H54 (cell line): ENCODE measurements around the gene ABCA1.
"Not testable (repeated sequence)": the region's sequence is repeated elsewhere in the genome, so short reads cannot be mapped to it uniquely, and the experiment has no call there.

Experiments used
- DNase-seq: peaks from one replicate; pipeline ENCODE4 v3.0.0; 2011; ENCODE audit warnings: low spot score, mixed read lengths; ENCODE audit not compliant: insufficient read length
- FAIRE-seq: peaks from 3 replicates; lab custom pipeline; 2011; peaks lifted over from hg19 to GRCh38; lab: Jason Lieb, UNC
- POLR2A ChIP-seq: IDR thresholded peaks from 2 replicates; pipeline ENCODE4 v1.6.1; 2011; ENCODE audit warnings: low read depth, mild to moderate bottlenecking, low read length

The ABCA1 gene

DNA sequence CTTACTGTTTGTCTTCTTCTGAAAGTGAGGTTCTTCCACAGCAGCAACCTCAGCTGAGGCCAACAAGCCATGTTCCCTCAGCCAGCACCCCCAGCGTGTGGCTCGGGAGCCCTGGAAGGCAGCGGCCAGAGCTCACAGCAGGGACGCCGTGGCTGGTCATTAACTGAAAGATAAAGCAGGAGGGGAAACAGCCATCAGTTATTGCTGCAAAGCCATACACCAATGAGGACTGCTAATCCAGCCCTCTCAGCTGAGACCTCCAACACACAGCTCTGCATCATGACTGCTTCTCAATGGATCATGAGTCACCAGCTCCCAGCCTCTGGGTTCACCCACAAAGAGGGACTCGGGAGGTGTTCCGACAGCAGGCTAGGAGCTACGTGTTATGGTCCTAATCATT lies 24.3 kb downstream of the ABCA1 start:
- no peak for TF ChIP-seq POLR2A
- peak; percentile 96 for FAIRE-seq
- DNase-seq = peak; percentile 75

DNA sequence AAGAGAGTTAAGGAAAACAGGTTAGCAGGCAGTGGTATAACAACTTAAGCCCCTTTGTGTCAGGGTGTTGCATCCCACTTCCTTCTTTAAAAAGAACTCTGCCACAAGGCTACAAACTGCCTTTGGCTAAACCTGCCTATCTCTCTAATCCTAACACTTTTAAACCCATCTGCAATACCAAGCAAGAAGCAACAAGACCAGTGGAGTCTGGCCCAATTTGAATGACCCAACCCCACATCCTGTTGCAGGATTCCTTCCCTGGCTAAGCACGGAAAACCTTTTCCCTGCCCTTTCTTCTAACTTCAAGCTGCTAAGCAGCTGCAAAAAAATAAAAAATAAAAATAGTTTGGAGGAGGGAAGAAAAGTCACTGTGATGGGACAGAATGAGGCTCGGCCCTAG lies 27.1 kb downstream of the ABCA1 start:
- FAIRE-seq (no peak), DNase-seq (no peak)
- TF ChIP-seq POLR2A = no peak

DNA sequence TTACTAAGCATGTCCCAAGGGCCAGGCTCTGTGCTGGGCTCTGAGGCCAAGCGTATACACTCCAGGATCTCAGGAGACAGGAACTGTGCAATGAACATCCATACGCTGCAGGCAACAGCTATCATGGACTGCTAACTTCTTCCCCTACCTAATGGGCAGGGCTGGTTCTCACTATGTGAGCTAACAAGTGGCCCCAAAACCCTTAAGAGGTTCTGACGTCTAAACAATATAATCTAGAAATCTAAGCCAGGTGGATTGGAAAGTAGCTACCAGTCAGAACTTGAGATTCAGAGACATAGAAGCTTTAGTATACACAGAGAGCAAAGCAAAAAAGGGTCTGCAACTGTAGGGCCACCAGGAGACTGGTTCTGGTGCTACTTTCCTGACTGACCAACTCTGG lies 27.6 kb downstream of the ABCA1 start:
- TF ChIP-seq POLR2A = no peak
- no peak for FAIRE-seq
- no peak for DNase-seq

DNA sequence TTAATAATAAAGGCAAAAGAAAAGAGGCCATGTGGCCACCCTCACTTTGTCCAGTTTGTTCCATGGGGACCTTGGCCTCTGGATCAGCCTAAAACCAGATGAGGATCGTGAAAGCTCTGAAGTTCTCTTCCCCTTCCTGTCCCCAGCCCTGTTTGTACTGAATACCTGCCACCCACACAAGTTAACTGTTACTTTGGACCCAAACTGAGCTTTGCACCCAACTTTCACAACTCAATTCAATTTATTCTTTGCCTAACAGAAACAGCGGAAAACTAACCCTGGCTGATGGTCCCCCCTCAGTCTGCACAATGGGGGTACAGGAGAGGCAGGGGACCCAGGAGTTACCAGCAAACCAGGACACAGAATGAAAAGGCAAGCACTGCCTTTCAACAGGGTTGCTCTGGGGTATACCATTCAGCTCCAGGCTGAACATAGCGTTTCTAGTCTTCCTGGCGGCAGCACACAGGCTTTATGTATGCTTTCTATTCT lies 28.2 kb downstream of the ABCA1 start:
- TF ChIP-seq POLR2A = no peak
- FAIRE-seq (no peak), DNase-seq (no peak)

DNA sequence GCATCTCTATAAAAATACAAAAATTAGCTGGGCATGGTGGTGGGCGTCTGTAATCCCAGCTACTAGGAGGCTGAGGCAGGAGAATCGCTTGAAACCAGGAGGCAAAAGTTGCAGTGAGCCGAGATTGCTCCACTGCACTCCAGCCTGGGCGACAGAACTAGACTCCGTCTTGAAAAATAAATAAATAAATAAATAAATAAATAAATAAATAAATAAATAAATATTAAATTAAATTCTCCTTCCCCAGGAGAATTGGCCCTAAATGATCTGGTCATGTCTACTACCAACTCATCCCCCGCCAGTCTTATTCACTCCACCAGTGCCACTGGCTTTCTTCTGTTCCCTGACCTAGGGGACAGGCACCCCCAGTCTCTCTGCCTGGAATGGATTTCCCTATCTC lies 29.6 kb downstream of the ABCA1 start:
- not testable (repeated sequence) for DNase-seq, FAIRE-seq

DNA sequence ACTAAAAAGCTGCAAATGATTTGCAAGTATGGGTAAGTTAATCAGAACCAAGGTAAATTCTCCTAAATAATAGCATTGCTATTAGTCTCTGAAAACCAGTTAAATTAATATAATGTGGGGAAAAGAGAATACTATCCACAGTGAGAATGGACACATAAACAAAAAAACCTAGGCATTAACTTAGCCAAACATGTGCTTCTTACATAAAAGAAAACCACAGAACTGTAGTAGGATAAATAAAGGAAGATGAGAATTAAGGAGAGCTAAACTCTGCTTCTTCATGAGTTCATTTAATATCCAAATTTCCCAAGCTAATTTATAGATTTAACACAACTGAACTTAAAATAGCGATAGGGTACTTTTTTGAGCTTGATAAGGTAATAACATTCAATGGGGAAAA lies 31.8 kb downstream of the ABCA1 start:
- no peak for DNase-seq
- FAIRE-seq = no peak
- TF ChIP-seq POLR2A = no peak

DNA sequence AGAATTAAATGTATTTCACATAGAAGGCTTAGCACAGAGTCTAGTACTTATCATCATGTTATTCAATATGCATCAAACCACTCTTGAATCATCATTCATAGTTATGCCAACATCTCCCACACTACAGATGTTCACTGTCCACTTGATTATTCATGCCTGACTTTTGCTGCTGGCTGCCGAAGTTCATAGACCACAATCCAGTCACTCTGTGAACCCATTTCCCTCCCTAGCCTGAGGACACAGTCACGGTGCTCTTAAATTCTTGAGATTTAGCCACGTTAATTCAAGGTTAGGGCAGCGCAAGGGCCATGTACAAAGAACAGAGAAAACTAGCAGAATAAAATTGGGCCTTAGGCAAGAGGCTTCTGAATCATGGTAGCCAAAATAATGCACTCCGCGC lies 32.4 kb downstream of the ABCA1 start:
- no peak for TF ChIP-seq POLR2A
- DNase-seq = peak; percentile 45
- FAIRE-seq = peak; percentile 98

DNA sequence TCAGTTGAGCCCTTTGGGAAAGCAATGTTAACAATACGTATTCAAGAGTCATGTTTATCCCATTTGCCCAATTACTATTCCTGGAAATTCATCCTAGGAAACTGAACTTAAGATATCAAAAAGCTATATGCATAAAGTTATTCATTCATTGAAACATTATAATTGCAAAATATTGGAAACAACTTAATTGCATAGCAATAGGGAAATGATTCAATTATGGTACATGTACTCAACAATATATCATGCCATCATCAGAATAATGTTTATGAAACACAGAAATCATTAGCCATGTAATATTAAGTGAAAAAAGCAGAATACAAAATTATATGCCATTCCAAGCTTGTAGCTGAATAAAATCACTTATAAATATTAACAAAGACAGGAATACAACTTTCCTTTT lies 35.3 kb downstream of the ABCA1 start:
- TF ChIP-seq POLR2A = no peak
- FAIRE-seq = no peak

DNA sequence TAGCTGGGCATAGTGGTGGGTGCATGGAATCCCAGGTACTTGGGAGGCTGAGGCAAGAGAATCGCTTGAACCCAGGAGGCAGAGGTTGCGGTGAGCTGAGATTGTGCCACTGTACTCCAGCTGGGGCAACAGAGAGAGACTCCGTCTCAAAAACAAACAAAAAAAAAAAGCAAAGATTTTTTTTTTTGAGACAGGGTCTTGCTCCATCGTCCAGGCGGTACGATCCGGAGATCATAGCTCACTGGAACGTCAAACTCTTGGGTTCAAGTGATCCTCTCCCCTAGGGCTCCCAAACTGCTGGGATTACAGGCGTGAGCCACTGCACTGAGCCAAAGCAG lies 37.6 kb downstream of the ABCA1 start:
- FAIRE-seq = no peak
- no peak for TF ChIP-seq POLR2A
- DNase-seq = no peak

More for the DNA sequence above, 35.3 kb downstream of the ABCA1 start:
- no peak for DNase-seq

DNA sequence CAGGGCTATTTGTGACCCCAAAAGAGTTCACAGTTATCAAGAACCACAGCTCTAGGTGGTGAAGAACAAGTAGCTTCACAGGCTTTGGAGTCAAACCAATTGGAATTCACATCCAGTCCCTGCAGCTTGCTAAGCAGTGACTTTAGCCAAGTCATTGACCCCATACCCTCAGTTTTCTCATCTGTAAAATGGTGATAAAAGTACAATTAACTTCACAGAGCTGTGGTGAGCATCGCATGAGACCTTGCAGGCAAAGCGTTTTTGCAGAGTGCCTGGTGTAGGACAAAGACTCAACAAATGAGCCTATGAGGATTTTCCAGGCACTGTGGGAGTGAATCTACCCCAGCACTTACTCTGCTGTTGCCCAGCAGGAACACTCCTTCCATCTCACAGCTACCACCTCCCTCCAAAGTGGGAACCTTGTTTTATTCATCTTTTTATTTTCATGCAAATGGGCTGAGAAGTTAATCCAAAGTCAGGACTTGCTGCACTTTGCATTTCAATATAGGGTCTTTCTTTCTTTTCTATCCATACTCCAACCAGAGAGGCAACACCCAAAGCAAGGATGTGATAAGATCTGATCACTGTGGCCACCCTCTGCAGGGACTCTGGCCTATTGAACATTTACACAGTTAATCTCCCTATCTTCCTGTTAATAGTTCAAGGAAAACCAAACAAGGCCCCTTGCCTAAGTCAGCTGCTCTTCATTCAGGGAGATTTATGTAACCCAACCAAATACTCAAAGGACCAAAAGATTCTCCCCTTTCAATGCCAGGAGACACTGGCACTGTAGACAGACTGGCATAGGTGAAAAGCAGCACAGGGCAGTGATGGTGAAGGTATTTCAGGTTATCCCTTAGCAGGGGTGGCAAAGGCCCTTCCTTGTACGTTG lies 41.9 kb downstream of the ABCA1 start:
- FAIRE-seq = no peak
- no peak for TF ChIP-seq POLR2A
- DNase-seq = no peak

DNA sequence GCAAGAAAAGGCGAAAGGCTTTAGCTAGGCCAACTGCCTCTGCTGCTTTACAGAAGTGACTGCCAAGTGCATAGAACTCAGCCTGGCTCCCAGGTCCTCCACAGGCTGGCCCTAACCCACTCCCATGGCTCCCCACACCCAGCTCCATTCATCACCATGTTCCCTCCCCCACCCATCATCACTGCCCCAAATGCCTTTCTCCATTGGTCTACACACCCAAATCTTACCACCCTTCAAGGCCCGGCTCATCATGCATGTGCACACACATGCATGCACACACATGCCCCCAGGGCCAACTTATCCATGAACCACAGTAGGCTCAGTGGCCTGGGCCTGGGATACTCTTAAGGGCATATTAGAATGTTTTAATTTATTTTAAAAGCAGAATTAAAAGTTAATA lies 44.8 kb downstream of the ABCA1 start:
- TF ChIP-seq POLR2A = no peak
- DNase-seq = no peak
- no peak for FAIRE-seq

DNA sequence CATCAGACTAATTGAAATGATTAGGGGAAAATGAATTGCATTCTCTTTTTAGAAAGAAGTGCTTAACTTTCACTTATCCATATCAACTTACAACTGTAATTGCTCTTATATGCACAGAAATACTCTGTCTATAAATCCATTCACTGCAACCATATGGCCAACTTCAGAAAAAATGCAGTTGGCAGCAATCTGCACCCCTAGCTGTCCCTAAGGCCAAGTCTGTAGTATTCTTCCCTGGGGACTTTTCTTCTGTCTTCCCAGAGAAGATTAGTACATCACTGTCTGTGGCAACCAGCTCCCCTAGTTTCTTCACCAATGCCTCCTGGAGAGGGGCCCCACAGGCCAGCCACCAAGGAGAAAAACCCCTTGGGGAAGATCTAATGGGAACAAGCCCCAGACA lies 45.4 kb downstream of the ABCA1 start:
- TF ChIP-seq POLR2A = no peak
- no peak for DNase-seq
- no peak for FAIRE-seq

DNA sequence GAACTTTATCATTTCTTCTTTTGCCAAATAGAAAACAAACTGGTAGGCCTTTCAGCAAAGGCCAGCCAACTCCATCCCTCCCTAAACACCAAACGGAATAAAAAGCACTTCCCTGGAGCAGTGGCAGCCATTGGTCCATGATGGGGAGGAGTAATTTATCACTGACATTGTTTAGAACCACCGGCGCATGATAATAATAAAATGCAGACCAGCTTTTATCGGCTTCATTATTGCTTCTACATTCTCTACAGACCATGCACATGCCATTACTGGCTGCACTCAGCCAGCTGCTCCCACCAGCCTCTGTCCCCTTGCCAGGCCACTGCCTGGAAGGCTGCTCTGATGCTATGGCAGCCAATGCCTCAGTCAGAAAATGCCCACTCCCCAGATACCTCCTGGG lies 45.9 kb downstream of the ABCA1 start:
- no peak for FAIRE-seq
- no peak for DNase-seq
- no peak for TF ChIP-seq POLR2A

DNA sequence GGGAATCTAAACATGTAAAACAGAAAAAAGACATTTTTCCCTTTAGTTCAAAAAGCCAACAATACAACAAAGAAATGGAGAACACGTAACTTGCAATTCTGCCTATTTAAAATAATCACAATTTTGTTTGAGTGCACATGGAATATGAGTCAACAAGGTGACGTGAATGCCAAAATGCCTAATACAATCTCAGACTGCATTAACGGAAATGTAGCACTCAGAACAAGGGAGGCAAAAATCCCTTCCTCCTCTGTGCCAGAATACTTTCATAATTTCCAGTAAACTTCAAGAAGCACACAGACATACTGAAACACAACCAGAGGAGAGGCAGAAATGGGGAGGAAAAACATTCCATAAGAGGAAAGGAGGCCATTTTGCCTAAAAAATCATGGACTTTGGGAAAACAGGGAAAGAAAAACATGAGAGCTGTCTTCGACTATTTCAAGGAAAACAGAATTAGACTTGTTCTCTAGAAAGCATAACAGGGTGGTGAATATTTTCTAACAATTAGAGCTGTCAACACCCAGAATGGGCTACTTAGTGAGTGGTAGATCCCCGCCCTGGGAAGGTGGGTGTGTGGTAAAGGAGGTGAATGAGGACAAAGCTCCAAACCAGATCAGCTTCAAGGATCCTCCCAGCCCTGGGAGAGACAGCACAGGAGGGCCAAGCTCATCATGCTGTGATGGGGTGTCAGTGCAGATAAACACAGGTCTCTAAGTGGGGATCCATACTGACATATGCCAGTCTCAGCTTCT lies 48.2 kb downstream of the ABCA1 start:
- no peak for FAIRE-seq
- TF ChIP-seq POLR2A = no peak
- DNase-seq = no peak

DNA sequence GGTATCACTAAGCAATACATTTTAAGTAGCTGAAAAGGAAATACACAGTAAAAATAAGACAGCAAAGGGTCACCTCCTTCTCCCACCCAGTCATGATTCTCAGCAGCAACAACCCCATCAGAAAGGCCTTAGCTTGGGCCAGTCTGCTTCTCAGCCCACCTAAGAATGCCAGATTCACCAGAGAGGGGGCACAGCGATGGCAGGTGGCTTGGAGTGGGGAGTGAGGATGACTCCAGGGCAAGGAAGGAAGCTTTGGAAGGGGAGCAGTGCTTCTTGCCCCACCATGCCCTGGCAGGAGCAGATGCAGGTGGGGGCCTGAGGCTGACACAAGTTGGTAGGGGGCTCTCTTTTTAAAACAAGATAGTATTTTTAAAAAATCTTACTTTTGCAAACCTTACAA lies 51.4 kb downstream of the ABCA1 start:
- TF ChIP-seq POLR2A = no peak
- no peak for DNase-seq
- FAIRE-seq = no peak
